ENCODE measurements around the gene ZC3H18.

ZC3H18 gene

DNA sequence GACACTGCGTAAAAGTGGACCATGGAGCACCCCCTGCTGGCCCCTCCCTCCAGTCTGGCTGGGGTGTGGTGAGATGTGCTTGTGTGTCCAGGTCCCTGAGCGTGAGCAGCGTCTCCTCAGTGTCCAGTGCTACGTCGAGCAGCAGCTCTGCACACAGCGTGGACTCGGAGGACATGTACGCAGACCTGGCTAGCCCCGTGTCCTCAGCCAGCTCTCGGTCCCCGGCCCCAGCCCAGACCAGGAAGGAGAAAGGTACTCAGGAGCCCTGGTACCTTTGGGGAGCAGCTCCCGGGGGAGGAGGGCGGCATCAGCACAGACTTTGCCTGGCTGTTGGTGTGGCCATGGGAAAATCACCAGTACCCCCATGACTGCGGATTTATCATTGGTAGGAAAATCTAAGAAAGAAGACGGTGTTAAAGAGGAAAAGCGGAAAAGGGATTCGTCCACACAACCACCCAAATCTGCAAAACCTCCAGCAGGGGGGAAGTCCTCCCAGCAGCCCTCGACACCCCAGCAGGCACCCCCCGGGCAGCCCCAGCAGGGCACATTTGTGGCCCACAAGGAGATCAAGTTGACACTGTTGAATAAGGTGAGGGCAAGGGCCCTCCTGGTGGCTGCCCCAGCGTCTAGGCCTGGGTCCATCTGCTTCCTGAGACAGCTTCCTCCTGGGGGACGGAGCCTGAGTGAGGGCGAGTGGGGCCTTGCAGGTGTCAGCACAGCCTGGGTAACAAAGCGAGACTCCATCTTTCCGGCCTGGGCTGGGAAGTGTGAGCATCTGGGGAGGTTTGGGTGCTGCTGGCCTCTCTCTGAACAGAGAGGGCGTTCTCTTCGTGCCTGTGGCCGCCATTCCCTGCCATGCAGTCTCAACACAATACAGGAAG, 57.6 kb downstream of the ZC3H18 start:
- DNase-seq = no peak

DNA sequence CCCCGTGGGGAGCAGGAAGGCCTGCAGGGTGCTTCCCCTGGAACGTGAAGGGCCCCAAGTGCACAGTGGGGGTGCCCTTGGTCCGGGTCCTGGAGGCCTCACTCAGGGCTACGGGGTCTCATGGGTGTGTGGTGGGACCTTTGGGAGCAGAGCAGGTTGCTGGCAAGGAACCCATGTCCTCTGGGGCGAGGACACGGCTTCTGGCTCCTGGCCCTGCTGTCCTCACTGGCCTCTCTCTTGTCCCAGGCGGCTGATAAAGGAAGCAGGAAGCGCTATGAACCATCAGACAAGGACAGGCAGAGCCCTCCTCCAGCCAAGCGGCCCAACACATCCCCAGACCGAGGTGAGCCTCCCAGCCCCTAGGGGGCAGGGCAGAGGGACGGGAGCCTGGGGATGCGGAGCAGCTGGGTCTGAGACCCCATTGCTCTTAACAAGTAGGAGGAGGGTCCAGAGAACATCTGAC, 58.3 kb downstream of the ZC3H18 start:
- peak in 1 of 2 donors; percentile 30 for DNase-seq

DNA sequence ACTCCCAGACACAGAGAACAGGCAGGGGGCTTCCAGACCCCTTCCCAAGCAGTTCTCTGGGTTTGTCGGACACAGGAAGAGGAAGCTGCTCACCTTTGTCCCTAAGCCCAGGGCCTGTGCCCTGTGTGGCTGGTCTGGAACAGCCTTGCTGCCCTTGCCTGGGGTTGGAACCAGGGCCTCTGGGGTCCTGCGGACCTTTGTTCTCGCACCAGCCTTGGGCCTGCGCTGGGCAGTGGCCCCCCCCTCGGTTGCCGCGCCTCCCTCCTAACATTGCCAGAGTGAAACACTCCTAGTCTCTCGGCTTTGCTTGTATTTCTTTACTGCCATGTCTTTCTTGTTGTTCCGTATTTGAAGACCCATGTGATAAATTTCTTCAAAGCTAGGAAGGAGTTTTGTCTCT, 59.6 kb downstream of the ZC3H18 start:
- no peak for DNase-seq

DNA sequence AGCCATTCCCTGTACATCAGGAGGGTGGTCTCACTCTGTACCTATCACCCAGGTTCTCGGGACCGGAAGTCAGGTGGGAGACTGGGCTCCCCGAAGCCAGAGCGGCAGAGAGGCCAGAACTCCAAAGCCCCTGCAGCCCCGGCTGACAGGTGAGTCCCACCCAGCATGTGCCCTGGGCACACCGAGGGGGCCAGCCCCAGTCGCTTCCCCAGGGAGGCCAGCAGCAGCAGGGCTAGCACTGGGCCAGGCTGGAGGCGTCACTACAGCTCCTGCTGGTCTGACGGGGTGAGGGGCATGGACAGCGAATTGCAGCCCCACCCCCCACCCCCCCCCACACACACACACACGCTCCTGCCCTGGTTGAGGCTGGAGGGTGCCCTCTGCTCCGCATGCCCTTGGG, 60.2 kb downstream of the ZC3H18 start:
- DNase-seq = no peak

GRCh38 chr16:88630941-88631340, 60.7 kb downstream of the ZC3H18 start:
- no peak for DNase-seq

- no peak for DNase-seq
These were observed 61.2 kb downstream of the ZC3H18 start for GRCh38 chr16:88631384-88631783.

DNA sequence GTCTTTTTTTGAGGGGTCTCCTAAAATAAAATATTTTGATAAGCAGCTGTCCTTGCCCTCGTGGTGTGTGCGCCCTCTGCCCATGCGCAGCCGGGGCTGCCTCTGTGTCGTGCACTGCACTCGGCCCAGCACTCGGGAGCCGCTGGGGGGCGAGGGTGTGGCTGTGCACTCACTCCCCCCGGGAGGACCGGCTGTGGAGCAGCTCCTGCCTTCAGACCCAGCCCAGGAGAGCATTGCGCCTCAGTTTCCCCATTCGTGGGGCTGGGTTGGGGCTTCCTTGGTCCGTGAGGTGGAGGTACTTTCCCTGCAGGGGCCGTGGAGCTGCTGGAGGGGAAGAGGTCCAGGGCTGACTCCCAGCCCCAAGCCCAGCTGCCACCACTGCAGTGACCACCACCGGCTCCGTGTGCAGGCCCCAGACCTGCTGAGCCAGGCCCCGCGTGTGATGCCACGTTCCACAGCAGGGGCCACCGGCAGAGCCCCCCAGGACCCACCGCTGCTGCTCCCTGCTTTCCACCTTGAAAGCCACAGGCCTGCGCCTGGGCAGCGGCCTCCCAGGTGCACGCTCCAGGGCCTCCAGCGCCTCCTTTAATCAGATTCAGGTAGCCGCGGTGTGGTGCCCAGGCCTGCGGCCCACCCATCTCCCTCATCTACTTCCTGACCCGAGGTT, 61.9 kb downstream of the ZC3H18 start:
- DNase-seq = no peak

DNA sequence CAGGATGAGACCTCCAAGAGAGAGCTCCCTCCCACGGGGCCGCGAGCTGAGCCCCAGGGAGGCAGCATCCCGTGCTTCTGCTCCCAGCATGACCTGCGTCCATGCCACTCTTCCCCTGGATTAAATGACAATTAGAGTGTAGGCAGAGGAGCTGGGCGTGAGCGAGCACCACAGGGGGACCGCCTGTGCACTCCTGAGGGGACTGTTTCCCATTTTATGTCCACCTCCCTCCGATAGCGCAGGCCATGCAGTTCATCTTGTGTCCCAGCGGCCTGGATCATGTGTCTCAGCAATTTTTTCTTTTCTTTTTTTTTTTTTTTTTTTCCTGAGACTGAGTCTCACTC, 62.4 kb downstream of the ZC3H18 start:
- DNase-seq = no peak

- peak; percentile 59 to 79 for DNase-seq
These were observed 63.5 kb downstream of the ZC3H18 start for GRCh38 chr16:88633684-88634140.

GRCh38 chr16:88634141-88634993, 64.2 kb downstream of the ZC3H18 start:
- DNase-seq = peak; percentile 77 to 87

DNA sequence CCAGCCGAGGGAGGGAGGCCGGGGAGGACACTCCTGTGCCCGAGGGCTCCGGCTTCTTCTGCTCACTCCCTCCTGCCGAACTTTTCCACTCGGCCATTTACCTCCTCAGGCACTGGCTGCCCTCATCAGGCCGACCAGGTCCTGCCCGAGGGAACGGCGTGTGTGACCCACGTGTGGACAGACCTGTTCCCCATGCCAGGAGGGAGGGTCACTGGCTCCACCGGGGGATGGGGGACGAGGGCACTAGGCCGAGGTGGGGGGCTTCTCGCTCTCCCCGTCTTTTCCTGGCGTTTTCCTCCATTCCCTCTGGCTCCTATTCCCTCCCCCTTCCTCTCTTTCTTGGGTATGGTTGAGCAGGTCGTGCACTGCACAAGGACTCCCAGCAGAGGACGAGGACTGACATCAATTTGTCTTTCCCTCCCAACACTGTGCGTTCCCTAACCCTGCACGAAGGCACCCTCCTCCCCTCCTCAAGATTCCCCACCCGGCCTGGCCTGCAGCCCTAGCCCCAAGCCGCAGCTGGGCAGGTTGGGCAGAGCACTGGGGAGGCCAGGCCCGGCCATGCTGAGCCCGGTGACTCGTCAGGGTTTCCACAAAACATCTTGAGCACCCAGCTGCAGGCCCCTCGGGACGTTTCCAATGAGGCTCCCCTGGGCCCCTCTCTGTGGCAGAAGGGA, 64.9 kb downstream of the ZC3H18 start:
- no peak for DNase-seq

GRCh38 chr16:88635671-88636319, 65.6 kb downstream of the ZC3H18 start:
- DNase-seq = no peak

GRCh38 chr16:88636488-88637265, 66.5 kb downstream of the ZC3H18 start:
- DNase-seq = no peak

- no peak for DNase-seq
These were observed 68.4 kb downstream of the ZC3H18 start, which contains the start of gene IL17C for GRCh38 chr16:88638323-88639230. Gene IL17C (plus strand): TSS chr16:88638572. CDS start chr16:88638642, 70 bp downstream.

GRCh38 chr16:88639231-88640038, 69.2 kb downstream of the ZC3H18 start:
- no peak for DNase-seq

GRCh38 chr16:88640039-88640495, 69.9 kb downstream of the ZC3H18 start:
- no peak for DNase-seq

GRCh38 chr16:88640498-88641247, 70.5 kb downstream of the ZC3H18 start:
- DNase-seq = no peak
